Measurements from ENCODE around the gene ABCB10. TPM values are rescaled to one million over a fixed set of nuclear protein-coding genes. Genes with fewer than 3 reads are reported as not detected.

ABCB10 gene
- total RNA-seq = 11.8 and 14.8 TPM in 2 replicates

GRCh38 chr1:229558460-229559335 is at the start of gene ABCB10:
Gene ABCB10, minus strand, starts transcription at chr1:229558707. Its CDS starts 55 bp downstream, at chr1:229558652.

GRCh38 chr1:229507951-229508822 is 50.3 kb downstream of the ABCB10 start, which contains the start of gene NUP133:
Gene NUP133, minus strand, starts transcription at chr1:229508341. Its CDS starts 92 bp downstream, at chr1:229508249.

Other genes with a start within 250 kb of the ABCB10 start
- 3.9 and 5.6 TPM in 2 replicates for gene CCSAP, start 215.7 kb downstream of the ABCB10 start, total RNA-seq
- gene ACTA1, start 124.6 kb downstream of the ABCB10 start, total RNA-seq = 0.13 and 10.3 TPM in 2 replicates
- gene NUP133, start 50.4 kb downstream of the ABCB10 start, total RNA-seq = 22.8 and 25.2 TPM in 2 replicates
- gene TAF5L, start 67.4 kb upstream of the ABCB10 start, total RNA-seq = 9.5 and 12.8 TPM in 2 replicates
- gene URB2, start 67.5 kb upstream of the ABCB10 start, total RNA-seq = 5.3 and 9.6 TPM in 2 replicates